Pulmonary artery endothelial cell (primary cell): ENCODE measurements around the gene MYO1A. TPM values are rescaled to one million over a fixed set of nuclear protein-coding genes. Genes with fewer than 3 reads are reported as not detected.

Experiments used
- DNase-seq: peaks from one replicate; pipeline ENCODE4 v3.0.0-alpha.2; 2011; ENCODE audit warnings: low read depth, low spot score
- total RNA-seq: library from RNA; depleted of rRNA; stranded (reverse); fragments of >200 nt; gene quantifications from 2 replicates; pipeline ENCODE4 v1.2.3, GENCODE V29; 2014

Gene MYO1A
- under 0.01 TPM in 1 of 2 replicates, not detected in the other for total RNA-seq

DNA sequence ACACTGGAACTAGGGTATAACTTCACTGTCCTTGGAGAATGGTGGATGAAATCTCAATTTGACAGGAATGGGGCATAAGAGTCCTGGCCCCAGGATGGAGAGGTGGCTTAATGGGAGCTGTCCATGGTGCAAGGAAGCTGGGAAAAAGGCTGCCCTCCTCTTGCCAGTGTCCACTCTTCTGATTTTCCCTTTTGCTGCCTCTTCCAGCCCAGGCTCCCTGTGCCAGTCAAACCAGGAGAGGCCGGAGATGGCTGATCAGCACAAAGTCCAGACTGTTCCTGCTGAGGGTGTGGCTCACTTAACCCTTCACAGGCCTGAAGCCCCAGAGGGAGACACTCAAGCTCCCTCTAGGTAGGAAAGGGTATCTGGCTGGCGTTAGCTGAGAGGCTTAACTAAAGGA is at the start of gene MYO1A:
MYO1A (minus strand) TSS at position 240 of the 400 bp plus-strand sequence. CDS start 1,806 bp downstream, outside the sequence.
- no peak for DNase-seq

DNA sequence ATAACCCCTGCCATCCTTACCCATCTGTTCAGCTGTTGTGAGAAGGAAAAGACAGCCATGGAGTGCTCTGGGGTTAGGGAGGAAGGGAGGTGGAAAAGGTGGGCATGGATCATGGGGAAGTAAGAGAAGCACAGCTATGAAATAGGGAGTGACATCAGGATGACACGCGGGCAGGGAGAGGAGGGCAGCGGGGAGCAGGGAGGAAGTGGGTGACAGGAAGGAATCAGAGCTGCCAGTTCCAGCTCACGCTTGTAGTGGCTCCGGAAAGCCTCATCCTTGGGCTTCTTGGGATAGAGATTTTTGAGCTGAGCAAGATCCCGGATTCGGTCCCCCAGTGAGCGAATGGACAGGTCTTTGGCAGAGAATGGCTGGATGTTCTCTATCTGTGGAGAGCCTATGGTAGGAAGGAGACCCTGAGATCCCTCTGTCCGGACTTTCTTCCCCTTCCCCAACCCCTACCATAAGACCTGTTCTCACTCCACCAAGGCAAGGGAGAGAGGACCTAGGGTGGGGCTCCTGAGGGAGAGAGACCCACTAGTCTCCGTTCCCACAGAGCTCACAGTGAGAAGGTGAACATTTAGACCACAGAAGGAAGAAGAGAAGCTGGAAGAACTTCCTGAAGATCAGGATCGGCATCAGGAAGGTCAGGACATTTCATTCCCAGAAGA is 49.3 kb upstream of the MYO1A start:
- no peak for DNase-seq

DNA sequence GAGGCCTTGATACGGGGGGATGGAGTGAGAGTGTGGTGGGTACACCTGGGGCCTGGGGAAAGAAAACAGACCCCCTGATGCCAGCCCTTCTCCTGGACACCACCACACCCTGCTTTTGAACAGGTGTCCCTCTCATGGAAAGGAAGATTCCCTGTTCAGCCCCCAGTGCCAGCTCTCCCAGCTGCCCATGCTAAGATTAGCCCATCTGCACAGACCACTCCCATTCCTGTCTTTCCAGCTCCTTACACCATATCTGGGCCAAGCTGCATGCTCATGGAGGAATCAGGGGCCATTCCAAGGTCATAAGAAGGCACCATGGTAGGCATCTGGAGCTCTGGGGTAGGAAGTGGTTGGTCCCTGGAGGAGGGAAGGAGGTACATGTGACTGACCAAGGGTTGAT is 48.6 kb upstream of the MYO1A start:
- DNase-seq, result no peak

GRCh38 chr12:57097554-57097835 is 47.6 kb upstream of the MYO1A start:
- no peak for DNase-seq

DNA sequence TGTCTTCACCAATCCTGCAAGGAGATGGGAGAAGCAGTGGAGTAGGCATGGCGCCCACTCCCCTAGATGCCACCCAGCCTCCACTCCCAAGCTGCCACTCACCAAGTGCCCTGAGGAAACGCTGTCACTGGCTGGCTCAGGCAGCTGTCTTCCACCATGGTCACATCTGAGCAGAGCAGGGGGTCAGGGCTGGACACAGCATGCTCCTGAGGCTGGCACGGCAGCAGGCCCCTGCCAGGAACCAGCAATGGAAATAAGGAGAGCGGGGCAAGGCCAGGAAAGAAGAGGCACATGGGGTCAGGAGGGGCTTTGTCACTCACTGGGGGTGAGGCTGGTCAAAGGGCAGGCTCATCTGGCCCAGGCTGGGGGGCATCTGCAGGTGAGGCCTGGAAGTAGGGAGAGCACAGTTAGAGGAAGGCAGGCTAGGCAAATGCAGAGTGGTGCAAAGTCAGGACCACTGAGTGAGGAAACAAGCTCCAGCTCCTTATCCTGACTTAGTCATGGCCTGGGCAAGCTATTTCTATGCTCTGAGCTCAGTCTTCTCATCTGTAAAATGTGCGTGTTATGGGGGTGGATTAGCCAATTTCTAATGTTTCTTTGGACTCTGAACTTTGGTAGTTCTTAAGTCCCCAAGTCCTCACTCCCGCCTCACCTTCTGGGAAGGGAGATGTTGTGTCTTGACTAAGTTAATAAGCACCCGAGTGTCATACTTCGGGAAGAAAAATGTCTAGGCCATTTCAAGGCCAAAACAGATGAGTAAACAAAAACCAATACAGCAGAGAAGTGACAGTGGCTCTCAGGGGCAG is 47.0 kb upstream of the MYO1A start:
- no peak for DNase-seq

GRCh38 chr12:57096099-57096572 is 46.2 kb upstream of the MYO1A start:
- DNase-seq, result no peak

- no peak for DNase-seq
Observed at GRCh38 chr12:57095440-57095839, 45.5 kb upstream of the MYO1A start.

GRCh38 chr12:57094208-57095160 is 44.6 kb upstream of the MYO1A start:
- DNase-seq, result no peak

DNA sequence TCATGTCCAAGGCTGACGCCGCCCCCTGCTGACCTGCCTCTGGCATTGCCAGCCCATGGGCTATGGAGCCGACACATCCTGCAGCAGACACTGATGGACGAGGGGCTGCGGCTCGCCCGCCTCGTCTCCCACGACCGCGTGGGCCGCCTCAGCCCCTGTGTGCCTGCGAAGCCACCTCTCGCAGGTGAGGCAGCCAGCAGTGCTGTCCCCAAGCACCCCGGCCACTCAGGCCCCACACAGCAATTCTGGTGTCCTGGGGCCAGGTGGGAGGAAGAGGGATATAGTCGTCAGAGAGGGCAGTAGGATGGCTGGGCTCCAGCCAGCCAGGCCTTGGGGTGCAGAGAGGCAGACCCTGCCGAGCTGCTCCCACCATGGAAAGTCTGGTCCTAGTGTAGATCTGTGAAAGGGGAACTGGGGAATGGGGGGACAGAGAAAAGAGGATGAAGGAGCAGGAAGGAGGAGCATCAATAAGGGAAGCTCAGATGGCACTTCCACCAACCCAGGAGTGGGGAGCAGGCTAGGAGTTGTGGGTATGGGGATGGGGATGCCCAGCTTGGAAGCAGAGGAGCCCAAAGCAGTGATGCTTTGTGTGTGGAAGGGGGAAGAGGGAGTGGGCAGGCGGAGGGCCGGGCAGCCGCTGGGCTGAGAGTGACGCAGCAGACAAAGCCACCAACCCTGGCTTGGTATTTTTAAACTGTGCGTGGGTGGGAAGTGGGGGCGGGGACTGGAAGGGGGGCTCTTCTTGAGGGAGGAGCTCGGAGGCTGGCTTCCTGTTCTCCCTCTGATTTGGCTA is 43.7 kb upstream of the MYO1A start:
- no peak for DNase-seq

GRCh38 chr12:57092876-57093414 is 43.0 kb upstream of the MYO1A start:
- DNase-seq, result no peak

GRCh38 chr12:57092529-57092862 is 42.6 kb upstream of the MYO1A start:
- no peak for DNase-seq

DNA sequence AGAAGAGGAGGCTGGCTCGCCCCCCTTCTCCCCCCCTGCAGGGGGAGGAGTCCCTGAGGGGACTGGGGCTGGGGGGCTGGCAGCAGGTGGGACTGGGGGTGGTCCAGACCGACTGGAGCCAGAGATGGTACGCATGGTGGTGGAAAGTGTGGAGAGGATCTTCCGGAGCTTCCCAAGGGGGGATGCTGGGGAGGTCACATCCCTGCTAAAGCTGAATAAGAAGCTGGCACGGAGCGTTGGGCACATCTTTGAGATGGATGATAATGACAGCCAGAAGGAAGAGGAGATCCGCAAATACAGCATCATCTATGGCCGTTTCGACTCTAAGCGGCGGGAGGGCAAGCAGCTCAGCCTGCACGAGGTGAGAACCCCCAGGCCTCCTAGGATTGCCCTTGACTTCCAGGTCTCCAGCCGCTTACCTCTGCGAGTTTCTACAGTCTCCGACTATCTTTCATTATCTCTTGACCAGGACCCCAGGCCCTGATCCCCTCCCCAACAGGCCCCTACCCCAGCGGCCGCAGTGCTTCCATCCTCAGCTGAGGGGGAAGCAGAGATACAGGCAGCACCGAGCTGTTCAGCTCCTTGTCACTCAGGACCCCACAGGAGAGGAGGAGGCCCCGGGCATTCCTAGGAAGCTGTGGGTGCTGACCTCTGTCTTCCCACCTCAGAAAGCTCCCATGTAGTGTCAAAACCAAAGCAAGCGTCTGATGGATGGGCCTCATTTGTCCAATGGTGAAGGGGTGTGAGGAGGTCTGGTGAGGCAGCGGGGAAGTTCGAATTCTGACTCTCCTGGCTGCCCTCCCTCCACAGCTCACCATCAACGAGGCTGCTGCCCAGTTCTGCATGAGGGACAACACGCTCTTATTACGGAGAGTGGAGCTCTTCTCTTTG is 42.0 kb upstream of the MYO1A start:
- DNase-seq, result no peak

DNA sequence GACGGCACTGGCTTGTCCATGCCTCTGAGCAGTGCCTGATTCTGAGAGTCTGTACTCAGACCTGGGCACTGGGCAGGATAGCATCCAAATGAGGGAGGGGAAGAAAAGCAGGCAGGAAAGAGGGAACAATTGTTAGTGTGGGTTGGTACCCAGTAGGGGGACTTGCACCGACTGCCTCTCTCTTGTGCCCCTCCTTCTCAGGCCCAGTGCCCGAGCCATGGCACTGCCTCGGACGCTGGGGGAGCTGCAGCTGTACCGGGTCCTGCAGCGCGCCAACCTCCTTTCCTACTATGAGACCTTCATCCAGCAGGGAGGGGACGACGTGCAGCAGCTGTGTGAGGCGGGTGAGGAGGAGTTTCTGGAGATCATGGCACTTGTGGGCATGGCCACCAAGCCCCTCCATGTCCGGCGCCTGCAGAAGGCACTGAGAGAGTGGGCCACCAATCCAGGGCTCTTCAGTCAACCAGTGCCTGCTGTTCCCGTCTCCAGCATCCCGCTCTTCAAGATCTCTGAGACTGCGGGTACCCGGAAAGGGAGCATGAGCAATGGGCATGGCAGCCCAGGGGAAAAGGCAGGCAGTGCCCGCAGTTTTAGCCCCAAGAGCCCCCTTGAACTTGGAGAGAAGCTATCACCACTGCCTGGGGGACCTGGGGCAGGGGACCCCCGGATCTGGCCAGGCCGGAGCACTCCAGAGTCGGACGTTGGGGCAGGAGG is 41.2 kb upstream of the MYO1A start:
- DNase-seq, result no peak

- DNase-seq, result no peak
Observed at GRCh38 chr12:57090490-57090889, 40.6 kb upstream of the MYO1A start.

DNA sequence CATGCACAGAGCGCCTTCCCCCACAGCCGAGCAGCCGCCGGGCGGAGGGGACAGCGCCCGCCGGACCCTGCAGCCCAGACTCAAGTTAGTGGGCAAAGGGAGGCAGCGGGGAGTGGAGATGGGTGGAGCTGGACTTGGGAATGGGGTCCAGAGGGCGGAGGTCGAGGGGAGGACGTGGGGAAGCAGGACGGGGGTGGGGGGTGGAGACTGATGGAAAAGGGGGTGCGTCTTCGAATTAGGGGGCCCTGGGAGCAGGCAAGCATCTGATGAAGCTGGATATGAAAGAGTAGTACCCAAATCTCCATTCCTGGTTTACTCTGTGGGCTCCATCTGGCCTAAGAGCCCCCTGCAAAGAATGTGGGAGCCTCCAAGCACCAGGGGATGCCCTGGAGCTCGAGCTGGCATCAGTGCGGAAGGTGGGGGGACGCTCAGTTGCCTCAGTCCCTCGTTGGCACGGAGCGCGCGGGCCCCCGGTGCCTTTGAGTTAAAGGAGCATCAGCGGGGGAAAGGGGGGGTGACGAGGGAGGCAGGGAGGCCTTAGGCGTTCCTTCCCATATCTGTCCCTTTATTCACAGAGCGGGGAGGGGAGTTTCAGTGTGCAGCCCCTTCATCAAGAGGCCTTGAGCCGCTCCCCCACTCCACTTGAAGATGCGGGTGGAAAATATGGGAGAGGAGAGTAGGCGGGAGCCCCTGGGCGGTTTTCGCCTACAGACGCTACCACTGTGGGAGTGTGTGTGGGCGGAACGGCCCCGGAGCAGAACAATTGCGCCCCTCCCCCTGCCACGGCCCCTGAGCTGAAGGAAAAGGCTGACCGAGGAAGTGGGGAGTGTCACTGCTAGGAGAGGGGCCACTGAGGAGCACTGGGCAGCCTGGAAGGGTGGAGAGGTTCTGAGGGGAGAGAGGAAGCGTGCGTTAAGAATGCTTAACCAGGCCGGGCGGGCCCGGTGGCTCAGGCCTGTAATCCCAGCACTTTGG is 39.6 kb upstream of the MYO1A start:
- DNase-seq, result no peak

- DNase-seq, result no peak
Observed at GRCh38 chr12:57088354-57089270, 38.7 kb upstream of the MYO1A start, which contains the start of gene NAB2. Gene NAB2, plus strand, starts transcription at chr12:57089114. Its CDS starts 158 bp downstream, at chr12:57089272.
